HG02885 (cell line): ENCODE data around the gene CACNG4.

Experiments
- ATAC-seq: cut with Tn5 transposase; IDR thresholded peaks from one replicate; pipeline ENCODE4 v1.9.1; 2021; ENCODE audit warnings: mild to moderate bottlenecking; ENCODE audit not compliant: unreplicated experiment, poor library complexity

CACNG4 gene

GRCh38 chr17:66981983-66982508, 17.5 kb downstream of the CACNG4 start:
- ATAC-seq: no peak

DNA sequence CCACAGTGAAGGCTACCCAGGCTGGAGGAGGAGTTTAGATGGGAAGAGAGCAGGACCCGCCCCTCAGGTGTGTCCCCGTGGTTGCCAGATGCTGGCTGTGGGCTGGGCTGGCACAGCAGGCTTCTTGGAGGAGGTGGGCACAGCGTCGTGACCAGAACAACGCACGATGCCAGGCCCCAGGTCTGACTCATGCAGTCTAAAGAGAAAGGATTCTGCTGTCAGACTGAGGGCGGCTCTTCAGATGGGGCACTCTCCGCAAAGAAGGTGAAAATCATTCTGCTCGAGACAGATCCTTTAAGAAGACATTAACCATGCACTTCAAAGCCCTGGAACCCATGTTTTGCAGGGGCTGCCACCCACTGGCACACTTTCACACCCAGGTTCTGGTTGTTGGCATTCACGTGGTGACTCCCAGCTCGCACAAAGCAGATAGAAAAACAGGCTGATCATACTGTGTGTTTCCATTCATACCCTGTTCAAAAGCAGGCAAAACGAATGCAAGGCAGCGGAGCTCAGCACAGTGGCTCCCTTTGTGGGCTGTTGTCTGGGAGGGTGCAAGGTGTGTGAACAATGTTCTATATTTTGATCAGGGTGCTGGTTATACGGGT, 19.0 kb downstream of the CACNG4 start:
- no peak for ATAC-seq

DNA sequence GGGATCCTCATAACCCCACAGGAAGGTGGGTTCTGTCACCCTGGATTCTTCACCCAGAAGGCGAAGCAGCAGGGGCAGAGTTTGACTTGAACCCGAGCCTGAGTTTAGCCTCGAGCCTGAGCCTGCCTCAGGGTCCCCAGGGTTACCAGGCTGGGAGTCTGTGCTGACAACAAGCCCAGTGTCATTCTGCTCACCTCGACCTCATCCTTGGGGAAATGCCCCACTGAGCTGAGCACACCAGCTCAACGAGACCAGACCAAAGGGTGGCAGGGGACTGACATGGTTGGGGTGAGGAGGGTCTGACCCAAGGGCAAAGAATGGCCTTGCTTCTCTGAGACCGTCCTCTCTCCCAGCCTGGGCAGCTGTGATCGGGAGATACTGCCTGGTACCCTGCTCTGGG, 20.2 kb downstream of the CACNG4 start:
- ATAC-seq: no peak

DNA sequence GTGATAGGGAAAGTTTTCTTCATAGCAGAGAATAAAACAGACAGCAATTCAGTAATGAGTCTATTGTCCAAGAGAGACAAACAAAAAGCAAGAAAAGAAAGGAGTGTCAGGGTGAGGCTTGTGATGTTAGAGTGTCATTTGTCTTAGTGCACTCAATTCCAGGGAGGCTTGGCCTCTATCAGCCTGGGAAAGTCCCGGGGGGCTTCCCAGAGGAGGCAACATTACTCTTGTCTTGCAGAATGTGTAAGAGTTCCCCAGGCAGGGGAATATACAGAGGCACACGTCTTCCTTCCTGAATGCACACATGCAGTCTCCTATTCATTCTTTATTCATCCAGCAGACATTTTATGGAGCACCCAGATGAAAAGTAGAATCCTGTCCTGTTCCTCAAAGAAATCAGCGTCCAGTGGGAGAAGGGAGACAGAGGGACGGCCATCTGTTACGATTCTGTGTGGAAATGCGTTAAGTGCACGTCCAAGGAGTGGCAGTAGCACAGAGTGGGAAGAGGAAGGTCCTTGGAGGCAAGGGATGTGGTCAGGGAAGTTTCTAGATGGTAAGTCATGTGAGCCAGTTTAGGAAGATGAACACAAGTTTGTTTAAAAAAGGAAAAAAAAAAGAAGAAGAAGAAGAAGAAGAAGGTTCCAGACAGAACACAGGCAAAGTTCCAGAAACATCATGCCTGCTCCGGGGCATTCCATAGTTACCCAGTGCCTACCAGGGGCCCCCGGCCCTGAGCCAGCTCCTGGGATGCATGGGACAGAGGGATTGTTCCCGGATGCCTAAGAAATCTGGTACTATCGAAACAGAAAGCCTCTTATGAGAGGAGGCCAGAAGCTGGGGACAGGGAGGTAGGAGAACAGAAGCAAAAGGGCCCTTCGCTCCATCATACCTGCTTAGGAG, 21.1 kb downstream of the CACNG4 start:
- no peak for ATAC-seq

- ATAC-seq: no peak
Observed at GRCh38 chr17:66986659-66987058, 22.2 kb downstream of the CACNG4 start.

DNA sequence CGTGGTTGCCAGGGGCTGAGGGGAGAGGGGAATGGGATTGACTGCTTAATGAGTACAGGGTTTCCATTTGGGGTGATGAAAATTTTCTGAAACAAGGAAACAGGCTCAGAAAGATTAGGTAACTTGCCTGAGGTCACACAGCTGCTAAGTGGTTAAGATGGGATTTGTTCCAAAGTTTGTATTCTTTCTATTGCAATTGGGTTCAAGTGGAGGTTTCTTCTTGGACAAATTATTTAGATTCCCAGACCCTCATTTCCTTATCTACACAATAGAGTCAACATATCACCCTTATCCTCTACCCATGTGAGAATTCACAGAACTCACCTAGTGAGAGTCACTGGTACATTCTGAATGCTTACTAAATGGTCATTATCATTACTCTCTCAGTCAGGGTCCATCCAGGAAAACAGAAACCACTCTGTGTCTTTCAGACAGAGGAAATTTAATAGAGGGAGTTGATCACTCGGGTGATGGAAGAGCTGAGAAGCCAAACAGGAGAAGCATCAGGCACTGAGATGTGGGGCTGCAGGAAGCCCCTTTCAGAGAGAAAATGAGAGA, 22.6 kb downstream of the CACNG4 start:
- ATAC-seq: no peak

GRCh38 chr17:66988069-66988798, 23.7 kb downstream of the CACNG4 start:
- ATAC-seq: no peak

GRCh38 chr17:66989076-66989475, 24.6 kb downstream of the CACNG4 start:
- no peak for ATAC-seq

DNA sequence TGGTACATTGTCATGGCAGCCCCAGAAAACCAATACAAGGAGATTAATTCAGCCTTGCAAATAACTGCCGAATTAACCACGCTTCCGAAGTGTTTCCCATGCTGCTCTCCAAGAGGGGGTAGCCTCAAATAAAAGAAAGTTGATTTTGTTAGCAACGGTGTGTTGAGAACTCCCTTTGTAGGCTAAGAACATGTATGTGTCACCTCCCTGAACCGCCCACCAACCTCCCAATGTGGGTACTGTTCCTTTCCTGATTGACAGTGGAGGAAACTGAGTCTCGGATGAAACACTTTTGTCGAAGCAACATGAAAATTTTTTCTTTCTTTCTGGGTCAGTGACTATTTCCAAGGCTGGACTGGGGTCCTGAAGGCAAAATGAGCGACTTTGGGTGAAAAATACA, 25.1 kb downstream of the CACNG4 start:
- ATAC-seq: no peak

- no peak for ATAC-seq
Observed at GRCh38 chr17:66990047-66990446, 25.5 kb downstream of the CACNG4 start.

- no peak for ATAC-seq
Observed at GRCh38 chr17:66992911-66993442, 28.5 kb downstream of the CACNG4 start.

- ATAC-seq: no peak
Observed at GRCh38 chr17:66994361-66994760, 29.9 kb downstream of the CACNG4 start.

- ATAC-seq: no peak
Observed at GRCh38 chr17:66994930-66995535, 30.5 kb downstream of the CACNG4 start.

DNA sequence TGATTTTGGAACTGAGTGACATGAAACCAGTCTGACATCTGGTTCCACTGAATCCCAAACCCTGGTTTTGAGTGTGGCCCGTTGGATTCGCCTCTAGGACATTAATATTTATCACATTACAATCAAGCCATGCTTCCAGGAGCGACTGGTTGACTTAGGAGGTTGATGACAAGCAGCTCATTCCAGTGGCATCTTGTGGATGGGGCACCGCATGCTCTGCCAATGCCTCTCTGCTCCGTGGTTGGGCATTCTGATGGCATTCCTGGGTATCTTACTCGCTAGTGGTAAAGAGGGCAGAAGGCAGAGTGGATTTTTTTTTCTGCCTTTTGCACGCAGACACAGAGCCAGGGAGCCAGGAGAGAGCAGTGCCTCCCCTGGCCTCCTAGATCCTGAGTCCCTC, 31.4 kb downstream of the CACNG4 start:
- ATAC-seq: no peak

GRCh38 chr17:66996926-66997325, 32.4 kb downstream of the CACNG4 start:
- no peak for ATAC-seq

DNA sequence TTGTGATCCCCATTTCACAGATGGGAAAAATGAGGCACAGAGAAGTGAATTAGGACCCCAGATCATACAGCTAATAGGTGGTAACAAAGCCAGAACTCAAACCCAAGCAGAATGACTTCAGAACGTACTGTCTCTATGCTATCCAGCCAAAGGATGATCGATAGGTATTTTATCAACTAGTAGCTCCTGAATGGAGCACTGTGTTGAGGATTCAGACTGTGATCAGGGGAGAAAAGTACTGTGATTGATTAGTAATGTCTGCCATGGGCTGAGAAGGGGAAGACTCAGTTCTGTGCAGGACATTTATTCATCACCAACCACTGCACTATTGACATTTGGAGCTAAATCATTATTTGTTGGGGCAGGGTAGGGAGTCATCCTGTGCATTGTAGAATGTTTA, 38.7 kb downstream of the CACNG4 start:
- ATAC-seq: no peak

DNA sequence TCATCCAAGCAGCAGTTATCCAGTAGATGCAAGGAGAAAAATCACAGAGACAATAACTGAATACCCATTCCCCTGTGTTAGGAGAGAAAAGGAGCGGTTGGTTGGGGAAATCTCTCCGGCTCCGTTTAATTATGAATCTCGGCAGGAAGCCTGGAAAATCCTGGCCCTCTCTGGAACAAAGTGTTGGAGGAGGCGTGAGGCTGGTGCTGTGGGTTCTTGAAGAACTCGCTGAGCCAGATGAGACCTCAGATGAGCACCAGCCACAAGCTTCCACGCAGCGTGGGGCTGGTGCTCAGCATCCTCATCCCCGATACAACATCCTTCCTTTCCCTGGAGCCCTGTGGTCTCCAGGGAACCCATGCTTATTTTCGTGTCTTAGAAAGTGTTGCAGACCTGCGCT, 39.7 kb downstream of the CACNG4 start:
- no peak for ATAC-seq

DNA sequence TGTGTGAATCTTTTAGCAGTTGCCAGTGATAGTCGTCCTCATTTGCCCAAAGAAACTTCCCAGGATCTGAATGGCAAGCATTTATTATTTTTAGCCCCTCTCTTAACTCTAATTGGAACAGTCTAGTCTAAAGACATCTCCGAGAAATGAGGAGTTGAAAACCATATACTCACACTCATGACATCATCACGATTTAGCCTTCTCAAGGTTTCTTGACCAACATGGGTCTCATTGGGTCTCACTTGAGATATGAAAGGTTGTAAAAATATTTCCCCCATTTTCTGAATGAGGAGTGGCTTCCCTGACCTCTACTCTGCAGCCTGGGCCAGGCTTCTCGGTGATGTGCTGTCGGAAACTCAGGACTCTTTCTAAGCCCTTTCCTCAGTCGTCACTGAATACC, 42.8 kb downstream of the CACNG4 start:
- no peak for ATAC-seq

DNA sequence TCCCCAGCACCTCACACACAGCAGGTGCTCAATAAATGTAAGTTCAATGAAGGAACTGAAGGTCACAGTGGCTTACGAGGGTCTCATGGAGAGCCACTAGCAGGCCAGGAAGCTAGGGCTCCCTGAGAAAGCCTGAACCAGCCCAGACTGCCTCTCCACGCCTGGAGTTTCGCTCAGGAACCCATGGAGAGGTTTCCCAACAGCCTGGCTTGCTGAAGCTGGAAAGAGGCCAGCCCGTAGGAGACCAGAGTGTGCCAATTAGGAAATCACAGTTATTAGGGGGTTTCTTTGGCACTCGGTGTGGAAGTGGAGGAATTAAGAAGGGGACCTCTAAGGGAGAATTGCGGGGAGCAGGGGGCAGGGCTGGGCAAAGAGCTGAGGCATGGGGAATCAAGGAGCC, 43.6 kb downstream of the CACNG4 start:
- ATAC-seq: no peak
